GM18873 (cell line): ENCODE results near the gene PPP1R36.
"Not testable (repeated sequence)": the region's sequence is repeated elsewhere in the genome, so short reads cannot be mapped to it uniquely, and the experiment has no call there.

Experiments
- ATAC-seq: cut with Tn5 transposase; IDR thresholded peaks from one replicate; pipeline ENCODE4 v1.9.1; 2021; ENCODE audit warnings: mild to moderate bottlenecking, moderate library complexity, moderate number of reproducible peaks; ENCODE audit not compliant: unreplicated experiment, low FRiP score

Gene PPP1R36

GRCh38 chr14:64549791-64550620, at the start of gene PPP1R36:
Gene PPP1R36, plus strand, starts transcription at chr14:64549961. Its CDS starts 37 bp downstream, at chr14:64549998.
- no peak for ATAC-seq

DNA sequence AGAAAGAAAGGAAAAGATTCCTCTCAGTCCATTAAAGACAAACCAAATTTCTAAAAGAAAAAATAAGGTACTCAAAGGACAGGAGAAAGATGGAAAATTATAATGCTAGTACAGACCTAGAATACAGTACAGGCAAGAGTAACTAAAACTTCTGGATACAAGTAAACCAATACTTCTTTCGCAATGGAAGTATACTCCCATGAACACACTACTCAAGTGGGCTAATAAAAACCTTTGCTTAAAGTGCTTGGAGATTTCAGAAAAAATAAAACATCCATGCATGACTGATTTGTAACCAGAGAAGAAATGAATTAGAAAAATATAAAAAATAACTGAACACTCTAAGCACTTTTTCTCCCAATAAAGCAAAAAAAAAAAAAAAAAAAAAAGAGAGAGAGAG, 49.7 kb upstream of the PPP1R36 start:
- no peak for ATAC-seq

GRCh38 chr14:64501411-64502171, 48.2 kb upstream of the PPP1R36 start:
- ATAC-seq: no peak

DNA sequence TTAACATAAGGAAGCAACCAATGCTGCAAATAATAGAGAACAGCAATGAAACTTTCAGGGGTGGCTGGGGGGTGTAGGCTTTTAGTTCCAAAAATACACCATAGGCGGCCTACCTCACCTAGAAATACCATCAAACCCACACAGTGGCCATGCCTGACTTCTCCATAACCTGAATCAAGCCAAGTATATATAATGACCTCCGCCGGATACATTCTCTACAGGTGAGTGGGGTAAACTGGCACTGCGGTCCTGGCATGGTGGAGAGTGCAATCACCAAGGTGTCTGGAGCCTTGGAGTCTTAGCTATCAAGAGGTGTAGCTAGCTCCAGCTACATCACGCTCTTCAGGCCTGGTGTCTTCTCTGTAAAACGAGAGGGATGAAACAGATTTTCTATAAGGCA, 47.3 kb upstream of the PPP1R36 start:
- no peak for ATAC-seq

DNA sequence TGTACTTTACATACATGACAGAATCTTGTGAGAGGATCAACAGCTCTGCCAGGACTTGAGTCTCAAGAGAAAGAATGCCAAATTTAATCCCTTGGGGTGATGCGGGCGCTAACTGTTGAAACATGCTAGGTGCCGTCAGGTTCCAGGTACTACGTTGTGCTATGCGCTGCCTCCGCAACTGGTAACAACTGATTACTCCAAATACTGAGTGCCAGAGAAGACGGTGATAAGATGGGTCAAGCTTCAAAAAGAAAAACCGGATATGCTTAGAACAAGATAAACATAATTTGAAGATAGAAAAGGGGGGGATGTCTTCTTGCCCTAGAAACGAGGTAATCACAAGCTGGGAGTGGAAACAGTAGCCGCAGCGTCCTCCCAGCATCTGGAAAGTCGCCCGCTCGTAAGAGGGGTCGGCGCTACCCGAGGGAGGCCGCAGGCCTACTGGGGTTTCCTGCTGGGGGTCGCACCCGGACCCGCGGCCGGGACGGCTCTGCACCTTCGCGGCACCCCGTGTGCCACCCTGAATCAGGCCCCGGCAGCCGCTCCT, 46.8 kb upstream of the PPP1R36 start:
- no peak for ATAC-seq

GRCh38 chr14:64503434-64504309, 46.1 kb upstream of the PPP1R36 start, which contains the start of gene ZBTB25:
Gene ZBTB25, minus strand, starts transcription at chr14:64503838. Its CDS starts 13,305 bp downstream, at chr14:64490533.
- ATAC-seq: peak; percentile 50

GRCh38 chr14:64504310-64504896, 45.4 kb upstream of the PPP1R36 start, which contains the start of gene ZBTB1:
Gene ZBTB1, plus strand, starts transcription at chr14:64504770. Its CDS starts 16,735 bp downstream, at chr14:64521505.
- ATAC-seq: peak; percentile 14

GRCh38 chr14:64504897-64505794, 44.6 kb upstream of the PPP1R36 start:
- ATAC-seq: peak; percentile 4

DNA sequence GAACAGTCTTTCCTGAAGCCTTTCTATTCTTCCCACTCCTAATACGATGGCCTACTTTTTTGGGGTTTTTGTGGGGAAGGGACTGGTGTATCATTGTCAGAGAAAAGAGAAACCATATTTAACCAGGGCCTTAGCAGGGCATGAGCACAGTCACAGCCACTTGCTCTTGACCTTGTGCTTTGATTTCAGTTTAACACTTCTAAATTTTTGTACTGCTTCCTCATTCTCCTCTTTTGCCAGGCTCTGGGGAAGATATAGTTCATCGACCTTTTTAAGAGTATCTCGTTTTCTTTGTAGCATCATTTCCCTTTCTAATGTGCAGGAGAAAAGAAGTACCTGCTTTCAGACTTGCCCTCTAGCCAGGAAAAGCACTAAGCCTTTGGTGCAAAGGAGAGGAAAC, 43.0 kb upstream of the PPP1R36 start:
- ATAC-seq: no peak

GRCh38 chr14:64507376-64508156, 42.2 kb upstream of the PPP1R36 start:
- ATAC-seq: no peak

GRCh38 chr14:64508215-64508776, 41.5 kb upstream of the PPP1R36 start:
- ATAC-seq: no peak

DNA sequence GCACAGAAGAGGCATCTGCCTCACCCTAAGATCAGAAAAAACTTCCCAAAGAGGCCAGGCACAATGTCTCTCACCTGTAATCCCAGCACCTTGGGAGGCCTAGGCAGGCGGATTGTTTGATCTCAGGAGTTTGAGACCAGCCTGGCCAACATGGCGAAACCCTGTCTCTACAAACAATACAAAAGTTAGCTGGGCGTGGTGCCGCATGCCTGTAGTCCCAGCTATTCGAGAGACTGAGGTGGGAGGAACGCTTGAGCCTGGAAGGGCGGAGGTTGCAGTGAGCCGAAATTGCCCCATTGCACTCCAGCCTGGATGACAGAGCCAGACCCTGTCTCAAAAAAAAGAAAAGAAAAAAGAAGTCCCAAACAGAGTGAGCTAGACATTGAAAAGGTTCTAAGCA, 40.7 kb upstream of the PPP1R36 start:
- no peak for ATAC-seq

DNA sequence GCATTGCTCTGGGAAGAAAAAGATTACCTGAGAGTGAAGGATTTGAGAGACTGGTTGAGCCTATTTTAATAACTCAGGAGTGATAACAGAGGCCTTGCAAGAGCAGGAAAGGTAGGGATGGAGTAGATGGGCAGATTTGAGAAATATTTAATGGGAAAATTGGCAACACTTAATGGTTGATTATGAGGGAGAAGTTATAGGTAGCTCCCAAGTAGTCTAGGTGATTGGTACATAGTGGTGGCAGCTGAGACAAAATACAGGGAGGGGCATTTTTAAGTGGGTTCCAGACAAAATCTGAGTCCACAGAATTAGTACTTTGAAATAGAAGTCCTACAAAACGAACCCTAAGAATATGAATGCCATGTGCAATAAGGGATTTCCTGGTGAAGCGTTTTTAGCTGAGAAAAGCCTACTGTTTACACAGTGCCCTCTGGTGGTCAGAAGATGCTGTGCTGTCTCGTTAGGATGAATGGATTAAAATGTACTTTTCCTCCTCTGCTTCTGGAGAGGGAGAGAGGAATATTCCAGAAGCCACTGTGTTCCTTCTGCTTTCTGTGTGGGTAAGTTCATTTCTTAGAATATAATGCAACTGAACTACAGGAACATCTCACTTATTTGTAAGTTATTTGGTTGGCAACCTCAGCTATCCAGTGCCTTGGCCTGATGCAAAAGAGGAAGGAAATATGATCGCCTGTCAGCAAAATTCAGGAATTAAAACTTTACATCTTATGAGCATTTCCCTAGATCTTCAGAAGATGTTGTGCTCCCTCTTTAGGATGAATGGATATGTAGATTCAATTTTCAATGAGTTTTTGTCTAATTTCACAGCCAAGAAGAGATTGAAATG, 38.7 kb upstream of the PPP1R36 start:
- no peak for ATAC-seq

DNA sequence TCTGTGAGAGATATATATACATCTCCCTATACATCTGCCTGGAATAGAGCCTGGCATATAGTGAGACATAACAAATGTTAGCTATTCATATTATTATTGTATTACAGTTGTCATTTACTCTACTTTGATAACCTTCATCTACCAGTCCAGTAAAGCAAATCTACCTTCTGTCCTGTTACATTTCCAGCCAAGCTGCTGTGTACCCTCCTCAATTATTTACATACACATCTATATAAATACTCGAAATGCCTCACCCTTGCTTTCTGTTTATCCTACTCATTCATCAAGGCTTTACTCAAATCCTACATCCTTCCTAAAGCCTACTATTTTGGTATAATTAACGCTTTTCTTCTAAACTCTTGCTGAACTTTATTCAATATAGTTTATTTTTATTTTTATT, 36.5 kb upstream of the PPP1R36 start:
- ATAC-seq: no peak

DNA sequence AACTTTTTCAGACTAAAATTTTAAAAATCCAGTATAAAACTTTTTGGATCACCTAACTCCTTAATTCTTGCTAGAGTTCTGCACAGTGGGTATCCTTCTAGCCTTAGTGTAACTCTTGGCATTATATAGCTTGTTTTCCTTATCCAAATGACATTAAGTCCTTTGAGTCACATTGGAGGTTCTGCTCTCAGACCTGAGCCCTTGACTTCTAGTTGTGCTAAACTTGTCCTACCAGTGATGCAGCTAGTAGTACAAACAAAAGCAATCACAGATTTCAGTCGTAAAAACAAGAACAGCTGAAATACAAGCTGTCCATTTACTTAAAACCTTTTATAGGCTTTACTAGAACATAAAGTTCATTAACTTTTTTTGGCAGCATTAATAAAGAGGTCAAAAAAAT, 34.7 kb upstream of the PPP1R36 start:
- no peak for ATAC-seq

- no peak for ATAC-seq
Observed at GRCh38 chr14:64516969-64517368, 32.8 kb upstream of the PPP1R36 start.

GRCh38 chr14:64517667-64518066, 32.1 kb upstream of the PPP1R36 start:
- not testable (repeated sequence) for ATAC-seq
